GM21786 (cell line): Measurements from ENCODE around the gene HSPE1.
"Not testable (repeated sequence)": the region's sequence is repeated elsewhere in the genome, so short reads cannot be mapped to it uniquely, and the experiment has no call there.

Experiments used
- ATAC-seq: cut with Tn5 transposase; IDR thresholded peaks from one replicate; pipeline ENCODE4 v1.9.1; 2021; ENCODE audit not compliant: unreplicated experiment

The HSPE1 gene

DNA sequence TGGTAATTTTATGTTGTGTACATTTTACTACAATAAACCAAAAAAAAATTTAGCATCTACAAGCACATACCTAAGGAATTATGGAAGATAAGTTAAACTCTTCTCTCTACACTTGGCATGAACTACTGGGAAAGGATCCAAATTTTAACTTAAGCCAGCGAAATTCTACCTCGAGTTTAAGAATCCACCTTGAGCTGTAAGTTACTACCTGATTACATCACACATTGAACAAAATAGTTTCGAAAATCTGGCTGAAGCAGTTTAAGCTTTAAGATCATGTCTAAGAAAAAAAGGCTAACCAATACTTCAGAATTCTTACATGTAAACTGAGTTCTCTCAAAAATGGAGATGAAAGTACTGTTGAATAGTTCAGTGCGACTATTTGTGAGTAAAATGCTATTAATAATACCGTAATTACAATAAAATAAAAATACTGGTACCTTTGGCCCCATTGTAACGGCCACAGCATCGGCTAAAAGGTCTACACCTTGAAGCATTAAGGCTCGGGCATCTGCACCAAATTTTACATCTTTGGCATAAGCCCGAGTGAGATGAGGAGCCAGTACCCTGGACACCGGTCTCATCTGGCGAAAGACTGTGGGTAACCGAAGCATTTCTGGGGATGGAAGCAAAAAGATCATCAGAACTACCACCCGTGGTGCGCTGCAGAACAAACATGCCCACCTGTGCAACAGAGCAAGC, 1.8 kb upstream of the HSPE1 start:
- ATAC-seq, result no peak

DNA sequence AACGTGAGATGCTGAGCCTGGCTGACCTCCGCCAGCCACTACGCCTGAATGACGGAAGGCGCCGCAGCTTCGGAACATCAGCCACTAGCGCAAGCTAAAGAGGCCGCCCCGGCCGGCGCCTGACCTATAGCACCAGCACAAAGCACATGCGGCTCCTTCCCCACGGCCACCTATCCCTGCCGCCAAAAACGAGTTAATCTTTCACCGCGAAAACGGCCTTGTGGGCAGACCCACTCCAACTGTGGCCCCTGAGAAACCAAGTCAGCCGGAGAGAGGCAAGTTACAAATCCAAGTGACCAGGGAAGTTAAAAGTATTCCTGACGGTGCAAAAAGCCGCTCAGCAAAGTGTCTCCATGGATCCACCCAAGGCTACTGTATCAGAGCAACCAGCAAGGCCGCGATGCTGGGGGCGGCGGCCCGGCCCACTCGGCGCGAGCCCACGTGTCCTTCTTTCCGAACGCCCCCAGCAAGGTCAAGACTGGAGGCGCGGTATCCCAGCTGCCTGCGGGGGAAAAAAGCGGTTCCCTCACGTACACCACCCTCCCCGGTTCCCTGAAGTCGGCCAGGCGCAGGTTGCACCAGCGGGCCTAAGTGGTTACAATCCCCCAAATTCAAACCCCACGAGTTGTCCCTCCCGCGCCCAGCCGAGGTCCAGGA, 1.1 kb upstream of the HSPE1 start:
- ATAC-seq, result peak; percentile 1

DNA sequence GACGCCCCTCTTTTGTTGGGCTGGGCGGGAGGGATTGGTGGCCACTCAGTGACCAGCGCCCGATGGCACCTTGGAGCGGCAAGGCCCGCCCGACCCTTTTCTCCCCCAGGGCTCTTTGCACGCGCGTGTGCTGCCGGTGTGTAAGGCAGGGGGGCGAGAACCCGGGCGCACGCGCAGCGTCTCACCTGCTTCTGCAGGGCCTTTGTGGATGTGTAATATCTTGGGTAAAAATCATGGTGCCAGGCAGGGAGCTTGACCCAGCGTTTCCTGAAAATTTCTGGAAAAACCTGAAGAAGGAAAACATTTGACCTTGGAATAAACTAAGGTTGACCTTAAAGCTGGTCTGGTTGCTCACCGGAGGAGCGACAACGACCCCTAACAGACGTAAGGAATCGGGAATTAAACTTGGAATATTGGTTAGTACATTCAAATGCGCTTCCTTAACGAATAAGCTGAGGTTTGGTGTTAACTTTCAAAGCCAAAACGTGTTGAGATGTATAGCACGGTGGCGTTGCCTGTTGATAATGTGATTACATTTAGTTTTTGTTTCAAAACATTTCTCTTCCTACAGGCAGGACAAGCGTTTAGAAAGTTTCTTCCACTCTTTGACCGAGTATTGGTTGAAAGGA, 438 bp downstream of the HSPE1 start:
- peak; percentile 2 for ATAC-seq

DNA sequence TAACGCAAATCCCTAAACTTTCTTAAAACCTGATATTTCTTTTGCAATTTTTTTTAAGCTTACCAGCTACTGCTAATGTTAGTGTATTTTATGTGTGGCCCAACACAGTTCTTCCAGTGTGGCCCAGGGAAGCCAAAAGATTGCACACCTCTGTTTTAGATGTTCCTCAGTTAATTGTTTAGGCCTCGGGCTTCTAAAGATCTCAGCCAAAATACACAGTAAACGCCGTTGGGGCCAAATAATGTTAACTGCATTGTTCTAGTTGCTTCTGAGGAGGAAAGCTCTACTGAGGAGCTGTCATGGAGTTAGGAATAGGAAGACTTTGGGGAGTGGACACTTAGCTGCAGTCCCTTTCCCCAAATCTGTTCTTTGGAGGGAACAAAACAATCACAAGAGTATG, 2.0 kb downstream of the HSPE1 start:
- ATAC-seq, result no peak

DNA sequence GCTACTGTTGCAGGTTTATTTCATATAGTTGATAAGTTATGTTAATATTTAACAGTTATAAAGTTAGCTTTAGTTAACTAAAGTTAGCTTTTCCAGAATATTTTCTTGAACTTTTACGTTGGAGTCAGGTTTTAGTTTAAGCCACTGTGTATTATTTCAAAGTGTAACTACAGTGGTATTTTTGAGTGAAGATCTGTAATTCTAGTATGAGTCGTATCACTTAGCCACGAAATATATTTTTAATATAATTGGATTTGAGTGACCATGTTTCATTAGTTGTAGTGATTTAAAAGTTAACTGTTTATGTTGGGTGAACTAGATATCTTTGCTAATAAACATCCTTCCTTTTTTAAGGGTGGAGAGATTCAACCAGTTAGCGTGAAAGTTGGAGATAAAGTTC, 2.5 kb downstream of the HSPE1 start:
- ATAC-seq, result no peak

DNA sequence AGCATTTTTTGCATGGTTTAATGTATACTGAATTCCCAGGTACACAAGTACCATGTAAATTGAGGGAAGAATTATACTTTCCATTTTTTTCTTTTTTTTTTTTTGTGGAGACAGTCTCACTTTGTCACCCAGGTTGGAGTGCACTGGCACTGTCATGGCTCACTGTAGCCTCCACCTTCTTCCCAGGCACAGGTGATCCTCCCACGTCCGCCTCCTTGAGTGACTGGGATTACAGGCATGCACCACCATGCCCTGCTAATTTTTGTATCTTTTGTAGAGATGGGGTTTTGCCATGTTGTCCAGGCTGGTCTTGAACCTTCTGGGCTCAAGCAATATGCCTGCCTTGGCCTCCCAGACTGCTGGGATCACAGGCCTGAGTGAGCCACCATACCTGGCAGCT, 3.8 kb downstream of the HSPE1 start:
- ATAC-seq, result no peak

DNA sequence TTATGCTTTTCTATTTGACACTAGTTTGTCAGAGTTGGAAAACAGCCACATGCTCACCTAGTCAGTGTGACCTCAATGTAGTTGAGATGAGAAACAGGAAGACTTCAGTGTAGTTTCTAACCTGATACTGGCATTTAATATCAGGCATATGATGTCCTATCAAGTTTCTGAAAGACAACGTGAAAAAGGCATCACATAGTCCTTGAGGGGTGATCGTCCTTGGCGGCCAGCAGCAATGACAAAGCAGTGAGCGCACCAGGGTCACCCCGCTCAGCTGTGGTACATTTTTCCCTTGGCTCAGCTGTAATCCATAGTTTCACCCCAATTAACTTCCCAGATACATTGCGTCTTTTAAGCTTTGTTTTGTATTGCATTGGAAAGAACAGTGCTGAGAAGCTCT, 4.3 kb downstream of the HSPE1 start:
- ATAC-seq, result no peak

DNA sequence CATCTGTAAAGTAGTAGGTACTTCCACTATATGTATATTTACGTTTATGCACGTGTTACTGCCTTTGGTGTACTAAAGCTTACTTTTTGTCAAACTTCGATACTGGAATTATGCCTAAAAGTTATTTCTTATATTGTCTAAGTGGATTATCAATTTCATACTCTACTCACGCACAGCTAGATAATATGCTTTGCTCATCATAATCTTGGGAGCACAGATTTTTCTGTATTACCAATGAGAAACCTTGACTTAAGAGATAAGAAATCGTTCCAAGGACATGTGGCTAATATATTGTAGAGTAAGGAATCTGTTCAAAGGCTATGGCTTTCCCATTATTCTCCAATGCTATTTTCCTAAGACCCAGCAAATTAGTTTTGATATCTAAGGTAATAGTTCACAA, 6.5 kb downstream of the HSPE1 start:
- ATAC-seq, result no peak

DNA sequence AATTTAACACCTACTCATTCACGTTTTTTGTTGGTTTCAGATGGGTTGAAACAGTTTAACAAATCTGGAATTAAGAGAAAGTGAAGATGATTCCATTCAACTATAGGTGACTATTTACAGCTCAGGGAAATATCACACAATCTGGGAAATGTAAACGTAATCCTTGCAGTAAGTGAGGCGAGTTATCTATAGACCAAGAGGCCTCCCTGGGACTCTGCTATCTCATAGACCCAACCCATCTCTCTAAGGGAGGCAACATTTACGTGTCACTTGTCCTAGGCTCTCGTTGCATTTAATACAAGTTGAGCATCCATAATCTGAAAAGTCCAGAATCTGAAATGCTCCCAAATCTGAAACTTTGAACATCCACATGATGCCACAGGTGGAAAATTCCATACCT, 13.7 kb downstream of the HSPE1 start:
- ATAC-seq, result no peak

DNA sequence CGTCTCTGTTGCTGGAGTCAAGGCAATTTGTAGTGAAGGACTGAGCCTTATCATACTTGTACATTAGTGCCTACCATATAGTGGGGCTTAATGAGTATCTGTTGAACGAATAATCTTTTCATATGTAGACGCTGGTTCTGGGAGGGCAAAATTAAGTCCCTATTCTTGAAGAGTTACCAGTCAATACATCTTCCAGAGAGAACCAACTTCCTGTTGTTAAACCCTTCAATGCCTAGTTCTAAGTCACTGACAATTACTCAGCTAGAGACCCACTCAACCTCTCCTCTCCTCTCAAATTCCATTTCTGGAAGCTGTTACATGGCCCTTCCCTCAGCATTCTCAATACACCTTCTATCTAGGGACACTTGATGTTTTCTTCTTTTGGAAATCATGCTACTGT, 14.6 kb downstream of the HSPE1 start:
- no peak for ATAC-seq

DNA sequence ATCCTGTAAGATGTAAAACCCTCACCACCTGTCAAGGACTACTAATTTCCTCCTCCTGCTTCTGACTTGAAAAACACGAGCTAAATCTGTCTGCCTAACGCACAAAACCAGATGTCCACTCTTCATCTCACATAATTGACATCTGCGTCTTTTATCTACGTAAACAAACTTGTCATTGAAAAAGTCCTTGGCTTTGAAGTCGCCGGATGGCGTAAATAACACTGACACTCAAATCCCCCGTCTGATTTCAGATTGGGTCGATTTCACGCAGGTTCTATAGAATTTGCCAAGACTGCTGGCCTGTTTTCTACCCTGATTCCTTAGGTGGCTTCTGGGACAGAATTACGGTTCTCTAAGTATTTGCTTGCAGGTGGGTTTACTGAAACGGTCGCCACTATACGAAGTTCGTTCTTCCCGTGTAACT, 15.1 kb downstream of the HSPE1 start:
- peak; percentile 2 for ATAC-seq

DNA sequence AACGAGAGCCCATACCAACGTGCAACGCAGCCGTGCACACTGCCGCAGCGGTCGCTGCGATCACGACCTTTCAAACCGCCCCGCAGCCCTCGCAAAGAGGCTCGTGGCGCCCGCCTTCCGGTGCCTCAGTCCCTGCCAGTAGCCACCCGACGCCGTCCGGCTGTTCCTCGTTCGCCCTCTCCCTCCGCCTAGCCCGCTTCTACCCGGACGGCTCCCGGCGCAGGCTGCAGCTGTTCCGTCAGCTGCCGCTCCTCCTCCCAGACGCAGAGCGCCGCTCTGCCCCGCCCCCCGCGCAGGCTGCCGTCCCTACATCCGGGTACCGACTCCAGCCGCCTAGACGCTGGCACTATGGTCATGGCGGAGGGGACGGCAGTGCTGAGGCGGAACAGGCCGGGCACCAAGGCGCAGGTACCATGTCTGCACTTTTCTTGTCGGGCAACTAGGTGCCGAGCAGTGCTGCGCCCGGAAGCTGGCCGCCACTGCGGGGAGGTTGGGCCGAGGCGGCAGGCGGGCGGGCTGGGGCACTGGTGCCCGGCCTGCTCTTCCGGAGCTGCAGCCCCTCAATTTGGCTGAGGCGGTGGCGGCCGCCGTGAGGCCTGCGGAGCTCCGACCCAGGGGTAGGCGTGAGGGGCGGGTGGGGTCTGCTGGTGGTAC, 15.7 kb downstream of the HSPE1 start, which contains the start of gene MOB4:
Gene MOB4, plus strand, starts transcription at position 328 of the 654 bp plus-strand sequence. Its CDS starts 21 bp downstream, at position 349.
- peak; percentile 93 for ATAC-seq

DNA sequence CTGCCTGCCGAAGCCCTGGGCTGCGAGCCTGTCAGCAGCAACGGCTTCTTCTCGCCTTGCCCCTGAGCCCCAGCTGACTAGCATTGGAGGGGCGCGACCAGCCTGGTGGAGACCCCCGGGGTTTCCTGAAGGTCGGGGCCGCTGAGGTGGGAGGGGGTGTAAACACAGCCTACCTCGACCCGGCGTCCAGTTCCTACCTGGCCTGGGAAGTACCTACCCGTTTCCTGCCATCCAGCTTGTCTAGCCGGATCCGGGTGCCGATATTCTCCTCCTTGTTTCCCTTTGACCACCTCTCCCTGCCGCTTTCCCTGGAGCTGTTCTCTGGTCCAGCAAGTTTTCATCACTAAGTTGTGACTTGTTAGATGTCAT, 16.2 kb downstream of the HSPE1 start:
- peak; percentile 6 for ATAC-seq

DNA sequence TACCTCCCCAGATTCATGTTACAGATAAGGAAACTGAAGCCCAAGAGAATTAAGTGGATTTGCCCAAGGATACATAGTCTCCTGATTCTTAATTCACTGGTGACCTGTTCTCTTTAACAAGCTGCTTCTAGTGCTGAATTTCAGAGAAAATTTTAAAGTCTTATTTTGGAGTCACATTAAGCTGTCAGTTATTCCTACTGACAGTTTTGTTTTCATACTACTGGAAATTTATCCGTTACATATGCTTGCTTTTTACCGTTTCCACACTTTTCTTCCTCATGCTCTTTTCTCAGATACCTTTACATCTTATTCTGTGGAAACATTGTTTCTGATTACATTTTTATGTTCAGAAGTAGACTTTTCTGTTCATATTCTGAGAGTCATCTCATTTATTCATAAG, 17.0 kb downstream of the HSPE1 start:
- no peak for ATAC-seq

DNA sequence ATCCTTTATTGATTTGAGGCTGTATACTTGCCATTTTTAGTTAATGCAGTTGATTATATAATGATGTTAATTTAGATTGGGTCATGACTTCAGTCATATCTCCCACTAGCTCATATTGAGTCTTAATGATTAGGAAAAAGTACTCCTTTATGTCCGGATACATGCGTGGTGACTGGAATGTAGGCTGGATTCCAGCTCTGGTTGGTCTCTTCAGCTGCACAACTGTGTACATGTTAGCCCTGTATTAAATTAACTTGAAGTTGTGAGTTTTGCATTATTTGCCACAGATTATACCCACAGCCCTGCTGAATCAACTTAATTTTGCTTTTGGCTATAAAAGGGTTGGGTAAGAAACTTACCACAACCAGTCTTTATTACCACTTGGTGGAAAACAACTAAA, 38.2 kb downstream of the HSPE1 start:
- no peak for ATAC-seq

DNA sequence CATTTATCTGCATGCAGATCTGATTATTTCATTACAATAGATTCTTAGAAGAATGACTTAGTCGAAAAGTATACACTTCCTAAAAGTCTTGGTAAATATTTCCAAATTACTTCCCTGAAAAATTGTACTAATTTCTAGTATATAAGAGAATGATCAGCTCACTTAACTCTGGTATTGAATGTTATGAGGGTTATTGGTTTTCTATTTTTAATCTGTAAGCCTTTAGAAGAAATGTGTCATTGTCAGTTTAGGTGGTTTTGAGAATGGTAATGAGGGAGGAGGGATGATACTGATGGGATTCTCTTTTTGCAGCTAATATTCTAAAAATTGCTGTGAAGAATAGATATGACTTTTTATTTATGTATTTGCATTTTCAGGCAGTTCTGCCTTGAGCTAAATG, 39.6 kb downstream of the HSPE1 start:
- ATAC-seq, result no peak

DNA sequence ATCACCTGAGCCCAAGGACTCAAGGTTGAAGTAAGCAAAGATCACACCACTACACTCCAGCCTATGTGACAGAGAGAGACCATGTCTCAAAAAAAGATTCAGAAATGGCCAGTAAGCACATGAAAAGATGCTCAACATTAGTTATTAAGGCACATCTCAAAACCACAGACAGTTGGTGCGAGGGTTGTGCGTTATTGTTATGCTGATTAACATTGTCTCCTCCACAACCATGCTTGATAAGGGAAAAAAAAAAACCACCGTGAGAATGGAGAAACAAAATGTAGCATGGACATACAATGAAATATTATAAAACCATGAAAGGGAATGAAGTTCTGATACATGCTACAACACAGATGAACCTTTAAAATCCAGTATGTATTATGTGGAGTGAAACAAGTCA, 43.0 kb downstream of the HSPE1 start:
- no peak for ATAC-seq

DNA sequence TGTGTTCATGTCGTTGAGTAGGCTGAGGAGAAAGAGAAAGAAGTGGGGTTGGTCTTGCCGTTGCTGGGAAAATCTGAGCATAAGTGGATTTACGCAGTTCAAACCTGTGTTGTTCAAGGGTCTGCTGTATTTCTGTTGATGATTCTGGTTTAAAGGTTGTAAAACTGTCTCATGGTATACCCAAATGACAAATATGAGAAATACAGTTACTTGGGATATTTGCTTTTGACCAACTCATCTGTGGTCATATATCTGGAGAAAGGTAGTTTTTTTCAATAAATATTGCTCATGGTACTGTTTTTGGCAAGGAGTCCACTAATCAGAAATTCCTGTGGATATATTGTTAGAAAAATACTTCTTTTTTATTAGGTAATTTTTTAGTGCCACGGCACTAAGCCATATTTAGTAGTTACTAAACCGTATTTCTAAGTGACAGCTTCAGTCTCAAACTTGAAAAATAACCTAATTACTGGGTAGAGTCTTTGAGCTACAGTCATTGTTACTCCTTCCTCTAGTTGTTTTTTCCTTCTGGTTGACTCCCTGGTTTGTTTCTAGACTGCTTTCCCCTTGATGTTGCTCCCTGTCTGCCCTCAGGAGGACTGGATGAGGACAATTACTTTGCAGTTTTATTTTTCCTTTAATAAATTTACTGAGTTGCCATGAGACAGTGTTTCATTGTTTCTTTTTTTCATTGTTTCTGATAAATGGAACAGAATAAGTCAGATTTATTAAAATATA, 47.2 kb downstream of the HSPE1 start:
- ATAC-seq, result no peak

DNA sequence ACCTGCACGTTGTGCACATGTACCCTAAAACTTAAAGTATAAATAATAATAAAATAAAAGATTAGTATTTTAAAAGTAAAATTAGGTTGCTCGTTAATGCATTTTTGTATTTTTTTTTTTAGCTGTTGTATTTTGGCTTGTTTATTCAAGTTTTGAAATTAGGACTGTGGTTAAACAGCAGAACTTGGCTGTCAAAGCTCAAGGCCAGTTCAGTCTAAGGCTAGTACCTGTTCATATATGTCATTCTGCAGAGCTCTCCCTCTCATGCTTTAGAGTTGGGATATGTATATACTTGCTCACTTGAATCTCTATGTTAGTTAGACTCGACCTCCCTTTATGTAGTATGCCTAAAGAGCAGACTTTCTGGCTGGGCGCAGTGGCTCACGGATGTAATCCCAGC, 48.4 kb downstream of the HSPE1 start:
- no peak for ATAC-seq

DNA sequence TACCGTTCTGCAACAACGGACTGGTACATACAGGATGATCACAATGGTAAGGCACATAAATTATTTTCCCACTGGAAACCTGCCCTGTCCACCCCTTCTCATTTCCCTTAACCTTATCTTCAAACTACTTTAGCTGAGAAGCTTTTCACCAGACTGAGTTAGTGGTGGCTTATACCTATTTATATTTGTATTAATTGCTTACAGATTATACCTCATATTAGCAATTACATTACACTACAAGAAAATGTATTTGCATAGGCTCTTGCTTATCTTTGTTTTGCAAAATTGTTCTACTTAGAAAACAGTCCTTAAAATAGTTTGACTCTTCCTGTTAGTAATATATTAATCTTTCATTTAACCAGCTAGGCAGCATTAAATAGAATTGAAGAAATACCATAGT, 51.1 kb downstream of the HSPE1 start:
- ATAC-seq, result not testable (repeated sequence)
